ENCODE results near the gene NEU2. TPM values are rescaled to one million over a fixed set of nuclear protein-coding genes. Genes with fewer than 3 reads are reported as not detected.

The NEU2 gene
- total and polyA plus RNA-seq, 2 of the 4 experiments (the other 2 are of a cell fraction) = not detected

- no peak overlapping the region for H2BK5ac ChIP-seq (ENCODE audit: low read depth, low read length, poor library complexity, severe bottlenecking)
- no TSS peak for BruUV-seq (replicated peaks)
- in situ Hi-C loops (cut with MboI; ENCODE audit: low sequenced_read_pairs) = no loop called here
- ATAC-seq (ENCODE audit: low read depth) (no peak), DNase-seq (no peak)
- dilution Hi-C loops (cut with HindIII; ENCODE audit: low sequenced_read_pairs, unreplicated experiment) = no loop called here
- H3K9me3 ChIP-seq (ENCODE audit: control insufficient read depth, insufficient read depth, low read length) = no peaks in the 10 kb centered on the region
- H3K9me1 ChIP-seq (ENCODE audit: insufficient read depth, low read length) = no peaks in the 10 kb centered on the region
- no peak overlapping the region for H2BK20ac ChIP-seq (ENCODE audit: low read depth, low read length)
- H2AK5ac ChIP-seq (ENCODE audit: low read depth, low read length) = no peak overlapping the region
- H2BK15ac ChIP-seq (ENCODE audit: low read depth, low read length) = no peak overlapping the region
- H4K8ac ChIP-seq (ENCODE audit: low read depth in 2 of 2, low read length in 2 of 2) = no peak overlapping the region
- no peaks in the 10 kb centered on the region; the same call in 1 of the 2 replicates for H3K27me3 ChIP-seq (ENCODE audit: control insufficient read depth, insufficient read depth, low read length)
- H3K4me3 ChIP-seq (ENCODE audit: insufficient read depth, low read depth, low read length) = no peak overlapping the region
- H4K5ac ChIP-seq (ENCODE audit: low read depth, low read length) = no peak overlapping the region
- no peak overlapping the region for H3K56ac ChIP-seq (ENCODE audit: extremely low read depth, insufficient read depth, low read length)
- no peak overlapping the region for H3K27ac ChIP-seq (ENCODE audit: insufficient read depth, low read length)
- no peak overlapping the region for H3K23ac ChIP-seq (ENCODE audit: low read depth, low read length)
- 92% methylated on average over 2 of the region's 6 CpGs; no CpG with 5 or more reads in 1 of the 2 experiments for WGBS, 2 experiments (ENCODE audit: extremely low coverage in 2 of 2, insufficient read length in 1 of 2)
- intact Hi-C loops (cut with micrococcal nuclease) = no loop called here
- POLR2A ChIA-PET (ENCODE audit: unreplicated experiment) = no interaction called here
- no peak overlapping the region for H2AK9ac ChIP-seq (replicated peaks; ENCODE audit: low read depth, low read length, poor library complexity)
- H4K20me1 ChIP-seq (ENCODE audit: insufficient read depth, low read length) = no peaks in the 10 kb centered on the region
- H3K4me1 ChIP-seq (ENCODE audit: control insufficient read depth, insufficient read depth, low read length) = peaks cover 4% of the 10 kb centered on the region; the same call in 1 of the 2 replicates
- no peak overlapping the region for H3K4ac ChIP-seq (ENCODE audit: low read depth, low read length)
- H3K4me2 ChIP-seq (ENCODE audit: low read depth, low read length) = no peak overlapping the region
- CTCF ChIA-PET = no interaction called here
- TF ChIP-seq CTCF (conservative IDR thresholded peaks at IDR 0.05; ENCODE audit: low read depth, low read length) (no peak), RAD21 (IDR thresholded peaks at IDR 0.05; ENCODE audit: low read length) (no peak), MAFK (IDR thresholded peaks at IDR 0.05; ENCODE audit: low read depth, low read length) (no peak), MAZ (IDR thresholded peaks at IDR 0.05; ENCODE audit: borderline replicate concordance, low read depth, low read length) (no peak), CEBPB (IDR thresholded peaks at IDR 0.05; ENCODE audit: low read depth, low read length) (no peak)
- H3K79me1 ChIP-seq (ENCODE audit: low read depth in 1 of 2, low read length in 2 of 2) = no peaks in the 10 kb centered on the region
- H2BK120ac ChIP-seq (ENCODE audit: low read depth, low read length) = no peak overlapping the region
- H3K36me3 ChIP-seq (ENCODE audit: control insufficient read depth, insufficient read depth, low read length) = no peaks in the 10 kb centered on the region
- no peak overlapping the region for H3K9ac ChIP-seq (ENCODE audit: low read depth, low read length)
- no peak overlapping the region for H3K18ac ChIP-seq (ENCODE audit: low read depth, low read length)
- no peak overlapping the region for H4K91ac ChIP-seq (ENCODE audit: insufficient read depth, low read depth, low read length)
- no peak overlapping the region for H2AFZ ChIP-seq (replicated peaks; ENCODE audit: low read length, poor library complexity)
- H3K14ac ChIP-seq (replicated peaks; ENCODE audit: low read depth, low read length) = no peak overlapping the region
Measured at GRCh38 chr2:233062946-233063268, 30.4 kb downstream of the NEU2 start.

Data from IMR-90 (cell line).